VCaP (cell line): ENCODE data around the gene RELB.

Experiments
- H3K27ac ChIP-seq: fragments of 450-650 bp; 2 replicates; pipeline ENCODE4 v1.5.1; 2017
- TF ChIP-seq, protein P1 (sequence below): fragments of 450-650 bp; conservative IDR thresholded peaks from 2 replicates; pipeline ENCODE4 v1.5.1; 2017; ENCODE audit warnings: mild to moderate bottlenecking, moderate library complexity

RELB gene

DNA sequence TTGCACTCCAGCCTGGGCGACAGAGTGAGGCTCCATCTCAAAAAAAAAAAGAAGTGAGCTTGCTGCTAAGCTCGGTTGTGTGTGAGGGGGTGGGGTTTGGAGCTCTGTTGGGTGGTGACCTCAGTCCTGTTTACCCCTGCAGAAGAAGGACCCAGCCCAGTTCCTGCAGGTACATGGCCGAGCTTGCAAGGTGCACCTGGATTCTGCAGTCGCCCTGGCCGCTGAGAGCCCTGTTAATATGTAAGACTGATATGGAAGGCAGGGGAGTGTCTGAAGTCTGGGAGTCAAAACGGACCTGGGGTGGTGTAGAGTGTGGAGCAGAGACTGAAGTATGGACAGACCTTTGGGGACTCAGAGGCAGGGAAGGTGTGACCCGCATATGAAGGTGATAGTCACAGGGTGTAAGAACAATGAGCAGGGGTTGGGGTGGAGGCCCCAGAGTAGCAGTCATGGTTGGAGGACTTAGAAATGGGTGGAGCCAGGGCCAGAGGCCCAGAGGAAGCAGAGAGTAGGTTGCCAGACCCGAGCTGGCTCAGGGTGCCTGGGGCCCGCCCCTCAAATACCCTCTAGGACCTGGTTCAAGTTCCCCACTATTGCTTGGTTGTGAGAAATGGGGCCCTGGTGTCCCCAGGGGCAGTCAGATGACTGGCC, 50.8 kb downstream of the RELB start:
- TF ChIP-seq, protein P1, sequence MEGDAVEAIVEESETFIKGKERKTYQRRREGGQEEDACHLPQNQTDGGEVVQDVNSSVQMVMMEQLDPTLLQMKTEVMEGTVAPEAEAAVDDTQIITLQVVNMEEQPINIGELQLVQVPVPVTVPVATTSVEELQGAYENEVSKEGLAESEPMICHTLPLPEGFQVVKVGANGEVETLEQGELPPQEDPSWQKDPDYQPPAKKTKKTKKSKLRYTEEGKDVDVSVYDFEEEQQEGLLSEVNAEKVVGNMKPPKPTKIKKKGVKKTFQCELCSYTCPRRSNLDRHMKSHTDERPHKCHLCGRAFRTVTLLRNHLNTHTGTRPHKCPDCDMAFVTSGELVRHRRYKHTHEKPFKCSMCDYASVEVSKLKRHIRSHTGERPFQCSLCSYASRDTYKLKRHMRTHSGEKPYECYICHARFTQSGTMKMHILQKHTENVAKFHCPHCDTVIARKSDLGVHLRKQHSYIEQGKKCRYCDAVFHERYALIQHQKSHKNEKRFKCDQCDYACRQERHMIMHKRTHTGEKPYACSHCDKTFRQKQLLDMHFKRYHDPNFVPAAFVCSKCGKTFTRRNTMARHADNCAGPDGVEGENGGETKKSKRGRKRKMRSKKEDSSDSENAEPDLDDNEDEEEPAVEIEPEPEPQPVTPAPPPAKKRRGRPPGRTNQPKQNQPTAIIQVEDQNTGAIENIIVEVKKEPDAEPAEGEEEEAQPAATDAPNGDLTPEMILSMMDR, result no peak
- H3K27ac ChIP-seq, result peak overlapping the region; percentile 8; the same call in 1 of the 2 replicates

DNA sequence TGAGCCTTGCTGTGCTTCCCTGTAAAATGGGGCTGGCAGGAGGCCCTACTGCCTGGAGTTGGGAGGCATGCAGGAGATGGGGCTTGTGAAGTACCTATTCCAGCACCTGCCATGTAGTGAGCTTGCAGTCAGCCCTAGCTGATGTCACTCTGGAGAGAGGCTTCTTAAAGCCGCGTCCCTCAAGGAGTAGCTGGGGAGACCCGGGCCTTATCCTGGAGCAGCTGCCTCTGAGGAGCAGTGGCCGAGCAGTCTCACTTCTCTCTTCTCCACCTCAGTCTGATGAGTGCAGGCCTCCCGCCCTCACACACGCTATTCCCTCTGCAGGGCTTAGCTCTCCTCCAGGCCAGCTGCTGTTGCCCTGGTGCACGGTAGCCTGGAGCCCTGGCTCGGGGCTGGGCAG, 55.6 kb downstream of the RELB start:
- TF ChIP-seq, protein P1, result no peak
- H3K27ac ChIP-seq, result no peak overlapping the region

DNA sequence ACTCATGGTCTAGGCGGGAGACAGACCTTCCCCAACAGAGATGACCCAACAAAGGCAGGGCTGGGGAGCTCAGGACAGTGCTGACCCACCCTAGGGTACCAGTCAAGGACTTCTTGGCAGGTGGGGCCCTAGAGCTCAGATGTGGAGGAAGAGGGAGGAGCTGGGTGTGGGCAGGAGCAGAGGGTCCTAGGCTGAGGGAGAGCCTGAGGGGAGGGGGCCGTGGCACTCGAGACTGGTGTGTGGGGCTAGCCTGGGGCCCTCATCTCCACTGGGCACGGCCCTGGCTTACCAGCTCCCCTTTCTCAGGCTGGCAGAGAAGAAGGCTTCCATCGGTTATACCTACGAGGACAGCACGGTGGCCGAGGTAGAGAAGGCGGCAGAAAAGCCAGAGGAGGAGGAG, 56.2 kb downstream of the RELB start:
- no peak overlapping the region for H3K27ac ChIP-seq
- TF ChIP-seq, protein P1, result no peak

DNA sequence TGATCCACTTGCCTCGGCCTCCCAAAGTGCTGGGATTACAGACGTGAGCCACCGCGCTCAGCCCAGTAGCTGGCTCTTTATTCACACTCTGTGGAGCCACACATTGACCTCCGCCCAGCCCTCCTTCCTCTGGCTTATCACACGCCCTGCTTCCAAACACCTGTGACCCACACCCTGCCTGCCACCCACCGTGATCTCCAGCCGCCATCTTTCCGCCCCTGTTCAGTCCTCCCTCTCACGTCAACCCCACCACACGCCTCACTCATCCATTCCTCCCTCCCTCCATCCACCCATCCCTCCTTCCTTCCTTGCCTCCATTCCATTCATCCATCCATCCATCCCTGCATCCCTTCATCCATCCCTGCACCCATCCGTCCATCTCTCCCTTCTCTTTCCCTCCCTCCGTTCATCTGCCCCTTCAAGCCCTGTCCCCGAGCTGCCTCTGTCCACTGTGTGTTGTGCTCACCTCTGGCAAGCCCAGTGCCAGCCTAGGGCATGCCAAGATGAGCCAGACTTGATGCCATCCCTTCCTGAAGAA, 57.4 kb downstream of the RELB start:
- TF ChIP-seq, protein P1, result no peak

DNA sequence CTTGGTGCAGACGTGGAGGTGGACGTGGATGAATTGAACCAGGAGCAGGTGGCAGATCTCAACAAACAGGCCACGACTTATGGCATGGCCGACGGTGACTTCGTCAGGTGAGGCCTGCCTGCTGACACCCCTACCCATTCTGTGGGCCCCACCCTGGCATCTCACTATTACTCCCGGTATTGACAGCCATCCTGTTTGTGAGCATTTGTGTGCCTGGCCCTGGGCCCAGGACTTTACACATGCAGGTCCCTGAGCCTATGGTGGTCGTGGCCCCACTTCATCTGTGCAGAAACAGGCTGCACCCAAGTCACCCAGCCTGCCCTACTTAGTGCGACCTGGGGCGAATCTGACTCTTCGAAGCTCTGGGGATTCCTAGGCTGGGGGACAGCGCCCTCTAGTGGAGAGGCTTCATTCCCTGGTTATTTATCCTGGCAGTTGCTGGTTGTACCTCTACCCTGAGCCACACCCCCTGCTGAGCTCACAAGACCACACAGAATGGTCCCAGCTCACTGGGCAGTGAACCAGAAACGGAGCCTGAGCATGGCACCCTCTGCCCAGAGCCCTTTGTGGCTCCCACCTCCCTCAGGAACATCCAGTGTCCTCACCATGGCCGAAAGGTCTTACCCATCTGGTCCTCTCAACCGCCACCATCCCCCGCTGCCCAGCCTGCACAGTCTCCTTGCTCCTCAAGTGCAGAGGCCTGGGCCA, 58.1 kb downstream of the RELB start:
- TF ChIP-seq, protein P1, result peak; percentile 97
- H3K27ac ChIP-seq, result no peak overlapping the region

More for the DNA sequence above, 57.4 kb downstream of the RELB start:
- H3K27ac ChIP-seq, result no peak overlapping the region

DNA sequence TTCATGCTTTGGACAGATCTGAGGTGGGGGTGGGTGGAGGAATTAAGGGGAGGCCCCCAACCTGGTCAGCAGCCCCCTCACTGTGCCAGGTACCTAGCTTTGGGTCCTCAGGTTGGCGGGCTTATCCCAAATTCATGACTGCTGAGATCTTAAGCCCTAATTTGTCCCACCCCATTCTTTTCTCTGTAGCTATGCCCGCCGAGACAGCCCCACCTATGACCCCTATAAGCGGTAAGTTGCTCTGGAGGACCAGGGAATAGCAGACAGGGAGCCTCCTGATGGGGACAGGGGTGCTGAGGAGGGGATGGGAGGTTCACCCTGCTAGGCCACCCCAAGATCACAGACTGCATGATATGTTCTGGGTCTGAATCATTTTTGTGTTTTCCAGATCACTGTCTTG, 60.7 kb downstream of the RELB start:
- TF ChIP-seq, protein P1, result no peak
- H3K27ac ChIP-seq, result no peak overlapping the region
